CD4-positive, alpha-beta T cell treated with Interleukin-15 for 4 hours (primary cell): ENCODE results near the gene CHN2.

Source experiments
- DNase-seq: peaks from one replicate; pipeline ENCODE4 v3.0.0-alpha.2; 2020; ENCODE audit warnings: low spot score

Gene CHN2

GRCh38 chr7:29285444-29285793, 90.8 kb downstream of the CHN2 start:
- peak; percentile 53 for DNase-seq

- DNase-seq: no peak
These were observed 91.3 kb downstream of the CHN2 start for GRCh38 chr7:29285861-29286260.

GRCh38 chr7:29287366-29287765, 92.8 kb downstream of the CHN2 start:
- no peak for DNase-seq

- DNase-seq: no peak
These were observed 93.9 kb downstream of the CHN2 start for GRCh38 chr7:29288181-29289091.

GRCh38 chr7:29289156-29290021, 94.8 kb downstream of the CHN2 start:
- DNase-seq: no peak

GRCh38 chr7:29290829-29291228, 96.3 kb downstream of the CHN2 start:
- no peak for DNase-seq

- DNase-seq: no peak
These were observed 97.4 kb downstream of the CHN2 start for GRCh38 chr7:29291723-29292618.

GRCh38 chr7:29292886-29293658, 98.5 kb downstream of the CHN2 start:
- no peak for DNase-seq

- no peak for DNase-seq
These were observed 101.8 kb downstream of the CHN2 start for GRCh38 chr7:29296421-29296820.

GRCh38 chr7:29297194-29297890, 102.8 kb downstream of the CHN2 start:
- DNase-seq: no peak

- no peak for DNase-seq
These were observed 104.5 kb downstream of the CHN2 start for GRCh38 chr7:29299086-29299485.

- no peak for DNase-seq
These were observed 105.5 kb downstream of the CHN2 start for GRCh38 chr7:29300026-29300480.

GRCh38 chr7:29300649-29301048, 106.1 kb downstream of the CHN2 start:
- no peak for DNase-seq

GRCh38 chr7:29302666-29303395, 108.3 kb downstream of the CHN2 start:
- no peak for DNase-seq

GRCh38 chr7:29304756-29305155, 110.2 kb downstream of the CHN2 start:
- no peak for DNase-seq

- DNase-seq: no peak
These were observed 111.9 kb downstream of the CHN2 start for GRCh38 chr7:29306319-29306991.

- DNase-seq: no peak
These were observed 113.8 kb downstream of the CHN2 start for GRCh38 chr7:29308424-29308823.

- no peak for DNase-seq
These were observed 114.7 kb downstream of the CHN2 start for GRCh38 chr7:29309041-29309854.
